ENCODE results near the gene FBXO9.

FBXO9 gene

GRCh38 chr6:53130569-53131290 lies 65.5 kb downstream of the FBXO9 start:
- TF ChIP-seq TAF1 (IDR thresholded peaks at IDR 0.05; ENCODE audit: borderline replicate concordance, insufficient read depth, low read length) (no peak), FOXP2 (optimal IDR thresholded peaks at IDR 0.05; ENCODE audit: borderline replicate concordance, extremely low read depth, extremely low read length, insufficient read depth) (no peak), REST (IDR thresholded peaks at IDR 0.05; ENCODE audit: insufficient read depth in 1 of 2, low read depth in 2 of 2, low read length in 2 of 2) (no peak), POLR2AphosphoS5 (IDR thresholded peaks at IDR 0.05; ENCODE audit: low read depth, low read length) (no peak), SIN3A (IDR thresholded peaks at IDR 0.05; ENCODE audit: borderline replicate concordance, insufficient read depth, low read length) (no peak)

- TF ChIP-seq SIN3A (IDR thresholded peaks at IDR 0.05; ENCODE audit: borderline replicate concordance, insufficient read depth, low read length) (no peak), FOXP2 (optimal IDR thresholded peaks at IDR 0.05; ENCODE audit: borderline replicate concordance, extremely low read depth, extremely low read length, insufficient read depth) (no peak), POLR2AphosphoS5 (IDR thresholded peaks at IDR 0.05; ENCODE audit: low read depth, low read length) (no peak), REST (IDR thresholded peaks at IDR 0.05; ENCODE audit: insufficient read depth in 1 of 2, low read depth in 2 of 2, low read length in 2 of 2) (no peak), TAF1 (IDR thresholded peaks at IDR 0.05; ENCODE audit: borderline replicate concordance, insufficient read depth, low read length) (no peak)
Observed at GRCh38 chr6:53133961-53134360, 68.8 kb downstream of the FBXO9 start.

GRCh38 chr6:53134601-53135235 lies 69.5 kb downstream of the FBXO9 start:
- TF ChIP-seq FOXP2 (optimal IDR thresholded peaks at IDR 0.05; ENCODE audit: borderline replicate concordance, extremely low read depth, extremely low read length, insufficient read depth) (no peak), REST (IDR thresholded peaks at IDR 0.05; ENCODE audit: insufficient read depth in 1 of 2, low read depth in 2 of 2, low read length in 2 of 2) (no peak), POLR2AphosphoS5 (IDR thresholded peaks at IDR 0.05; ENCODE audit: low read depth, low read length) (no peak), TAF1 (IDR thresholded peaks at IDR 0.05; ENCODE audit: borderline replicate concordance, insufficient read depth, low read length) (no peak), SIN3A (IDR thresholded peaks at IDR 0.05; ENCODE audit: borderline replicate concordance, insufficient read depth, low read length) (no peak)

GRCh38 chr6:53136000-53136609 lies 70.9 kb downstream of the FBXO9 start:
- TF ChIP-seq REST (IDR thresholded peaks at IDR 0.05; ENCODE audit: insufficient read depth in 1 of 2, low read depth in 2 of 2, low read length in 2 of 2) = no peak
- TF ChIP-seq FOXP2 (optimal IDR thresholded peaks at IDR 0.05; ENCODE audit: borderline replicate concordance, extremely low read depth, extremely low read length, insufficient read depth) = no peak

Measured in PFSK-1 (cell line).